Breast epithelium (tissue), 4 donors: ENCODE results near the gene NLRP6. TPM values are rescaled to one million over a fixed set of nuclear protein-coding genes. Genes with fewer than 3 reads are reported as not detected.
A peak's percentile ranks its signal among the peaks of the same experiment; 100 is the strongest.

ENCODE experiments used
- DNase-seq, 2 donors: peaks; one replicate each; pipeline ENCODE4 v3.0.0-alpha.2; 2019; ENCODE audit warnings: low spot score in 2 of 2
- H3K27ac ChIP-seq, 2 donors: fragments of 200-600 bp; sonication (generic) in 1 of 2; one replicate each; pipeline ENCODE4 v1.5.1; 2016 to 2019; ENCODE audit warnings: mild to moderate bottlenecking in 1 of 2
- H3K27me3 ChIP-seq, 2 donors: fragments of 200-600 bp; sonication (generic) in 1 of 2; one replicate each; pipeline versions ENCODE4 v1.5.1 to v1.6.0; 2017 to 2019; ENCODE audit warnings: control low read depth in 1 of 2, mild to moderate bottlenecking in 1 of 2
- H3K36me3 ChIP-seq: fragments of 200-600 bp; one replicate; pipeline ENCODE4 v1.5.1; 2019
- H3K4me1 ChIP-seq, 2 donors: fragments of 200-600 bp; sonication (generic); one replicate each; pipeline ENCODE4 v1.5.1; 2016 to 2019; ENCODE audit warnings: control low read depth in 1 of 2
- H3K4me3 ChIP-seq, 3 donors: fragments of 200-600 bp; sonication (generic); 1 replicate in 2 of 3; 2 replicates in 1 of 3; pipeline ENCODE4 v1.5.1; 2016 to 2019; ENCODE audit warnings: mild to moderate bottlenecking in 3 of 3, moderate library complexity in 2 of 3
- H3K9me3 ChIP-seq, 2 donors: fragments of 200-600 bp; sonication (generic) in 1 of 2; one replicate each; pipeline ENCODE4 v1.5.1; 2016 to 2019; ENCODE audit warnings: control low read depth in 1 of 2
- CTCF ChIP-seq, 3 donors: fragments of 450-650 bp; IDR thresholded peaks; one replicate each; pipeline ENCODE4 v1.5.1; 2016 to 2017; ENCODE audit warnings: antibody characterized with exemption in 3 of 3, mild to moderate bottlenecking in 3 of 3, moderate library complexity in 3 of 3
- POLR2A ChIP-seq: fragments of 450-650 bp; IDR thresholded peaks from one replicate; pipeline ENCODE4 v1.6.1; 2016; ENCODE audit warnings: antibody characterized with exemption, mild to moderate bottlenecking, moderate library complexity
- POLR2AphosphoS5 ChIP-seq, 3 donors: sonication (generic); formaldehyde crosslinking; IDR thresholded peaks; one replicate each; pipeline ENCODE4 v1.6.1; 2017; ENCODE audit warnings: antibody characterized with exemption in 3 of 3
- intact Hi-C: fragments of 100-400 bp; cut with DNase I; formaldehyde crosslinking; loops from one replicate; pipeline ENCODE4 v1.15.1; 2023; ENCODE audit warnings: low total_unique reads
- total RNA-seq, 3 donors: library from RNA; depleted of rRNA; stranded (reverse); fragments of >200 nt; gene quantifications; one replicate each; pipeline ENCODE4 v1.1.0, GENCODE V29; 2016

NLRP6 gene
- total RNA-seq, 3 donors from 2014 or later, result 0.59 to 3.7 (median 2.0) TPM

GRCh38 chr11:244376-244775 lies 33.8 kb upstream of the NLRP6 start:
- no peaks in the 10 kb centered on the region for H3K4me1 ChIP-seq
- H3K36me3 ChIP-seq, result peaks cover 10% of the 10 kb centered on the region
- intact Hi-C loops, result no loop called here
- H3K4me3 ChIP-seq, result no peak overlapping the region
- no peaks in the 10 kb centered on the region for H3K27me3 ChIP-seq
- DNase-seq, result no peak
- H3K27ac ChIP-seq, result no peak overlapping the region
- TF ChIP-seq CTCF (IDR thresholded peaks at IDR 0.05), result no peak
- no peak for TF ChIP-seq POLR2A
- no peak for TF ChIP-seq POLR2AphosphoS5 (IDR thresholded peaks at IDR 0.05)
- H3K9me3 ChIP-seq, result no peaks in the 10 kb centered on the region

- no peak overlapping the region for H3K4me3 ChIP-seq
- no peak for DNase-seq
- no peak overlapping the region for H3K27ac ChIP-seq
- peaks cover 10% of the 10 kb centered on the region for H3K36me3 ChIP-seq
- no peaks in the 10 kb centered on the region for H3K9me3 ChIP-seq
- H3K27me3 ChIP-seq, result no peaks in the 10 kb centered on the region
- H3K4me1 ChIP-seq, result no peaks in the 10 kb centered on the region
- TF ChIP-seq POLR2A, result no peak
- TF ChIP-seq CTCF (IDR thresholded peaks at IDR 0.05), result no peak
- TF ChIP-seq POLR2AphosphoS5 (IDR thresholded peaks at IDR 0.05), result no peak
- intact Hi-C loops, result no loop called here
Measured at GRCh38 chr11:249062-249461, 29.1 kb upstream of the NLRP6 start.

GRCh38 chr11:250274-250673 lies 27.9 kb upstream of the NLRP6 start:
- no peaks in the 10 kb centered on the region for H3K27me3 ChIP-seq
- TF ChIP-seq POLR2A, result no peak
- no peak for TF ChIP-seq CTCF (IDR thresholded peaks at IDR 0.05)
- TF ChIP-seq POLR2AphosphoS5 (IDR thresholded peaks at IDR 0.05), result no peak
- intact Hi-C loops, result no loop called here
- H3K36me3 ChIP-seq, result peaks cover 10% of the 10 kb centered on the region
- no peaks in the 10 kb centered on the region for H3K4me1 ChIP-seq
- H3K4me3 ChIP-seq, result no peak overlapping the region
- H3K9me3 ChIP-seq, result no peaks in the 10 kb centered on the region
- DNase-seq, result no peak
- no peak overlapping the region for H3K27ac ChIP-seq

GRCh38 chr11:250740-251299 lies 27.4 kb upstream of the NLRP6 start:
- H3K4me1 ChIP-seq, result no peaks in the 10 kb centered on the region
- no peak overlapping the region for H3K27ac ChIP-seq
- no peaks in the 10 kb centered on the region for H3K27me3 ChIP-seq
- H3K4me3 ChIP-seq, result no peak overlapping the region
- no peaks in the 10 kb centered on the region for H3K9me3 ChIP-seq
- intact Hi-C loops, result no loop called here
- no peak for DNase-seq
- TF ChIP-seq CTCF (IDR thresholded peaks at IDR 0.05) (peak; percentile 9 to 43 (median 39)), POLR2A (no peak), POLR2AphosphoS5 (IDR thresholded peaks at IDR 0.05) (no peak)
- peaks cover 10% of the 10 kb centered on the region for H3K36me3 ChIP-seq

GRCh38 chr11:251550-251949 lies 26.7 kb upstream of the NLRP6 start:
- H3K27ac ChIP-seq, result no peak overlapping the region
- no peaks in the 10 kb centered on the region for H3K27me3 ChIP-seq
- DNase-seq, result no peak
- no peak overlapping the region for H3K4me3 ChIP-seq
- peaks cover 6% of the 10 kb centered on the region for H3K36me3 ChIP-seq
- H3K4me1 ChIP-seq, result no peaks in the 10 kb centered on the region
- no peak for TF ChIP-seq POLR2A
- no peak for TF ChIP-seq POLR2AphosphoS5 (IDR thresholded peaks at IDR 0.05)
- TF ChIP-seq CTCF (IDR thresholded peaks at IDR 0.05), result no peak
- intact Hi-C loops, result no loop called here
- no peaks in the 10 kb centered on the region for H3K9me3 ChIP-seq
